GM18873 (cell line): ENCODE results near the gene HOXA1.

Experiments used
- ATAC-seq: cut with Tn5 transposase; IDR thresholded peaks from one replicate; pipeline ENCODE4 v1.9.1; 2021; ENCODE audit warnings: mild to moderate bottlenecking, moderate library complexity, moderate number of reproducible peaks; ENCODE audit not compliant: unreplicated experiment, low FRiP score

Gene HOXA1

DNA sequence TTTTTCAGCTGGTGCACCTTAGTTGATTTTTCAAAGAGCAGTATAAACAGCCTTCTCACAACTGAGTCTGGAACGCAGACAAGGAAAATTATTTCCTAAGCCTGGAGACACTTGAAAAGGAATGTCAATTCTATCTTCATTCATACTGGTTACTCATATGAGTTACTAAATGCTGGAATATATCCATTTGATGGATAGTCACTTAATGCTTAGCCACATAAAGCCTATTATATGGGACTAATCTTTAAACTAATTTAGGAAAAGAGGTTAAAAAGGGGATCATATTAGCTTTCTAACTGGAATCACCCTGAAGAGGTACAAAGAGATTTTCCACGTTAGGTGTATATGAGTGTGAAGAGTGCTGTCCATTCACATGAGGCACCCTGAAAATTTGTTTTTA lies 36.4 kb upstream of the HOXA1 start:
- ATAC-seq = no peak

DNA sequence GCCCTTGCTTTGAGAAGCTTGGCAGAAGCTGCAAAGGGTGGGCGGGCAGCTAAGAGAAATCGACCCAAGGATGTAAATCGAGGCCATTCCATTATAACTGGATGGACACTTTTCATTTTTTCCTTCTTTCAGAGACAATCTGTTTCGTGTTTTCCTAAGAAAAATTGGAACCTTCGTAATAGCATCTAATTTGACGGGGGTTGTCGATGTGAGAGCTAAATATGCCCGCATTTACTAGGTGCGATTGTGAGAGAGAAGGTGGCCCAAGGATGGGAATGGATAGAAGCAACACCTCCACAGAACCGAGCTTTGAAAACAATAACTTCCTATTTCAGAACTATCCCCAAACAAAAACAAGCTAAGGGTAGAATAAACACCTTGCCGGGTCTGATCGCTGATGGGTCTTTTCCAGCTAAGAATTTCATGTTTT lies 35.6 kb upstream of the HOXA1 start:
- ATAC-seq = no peak

DNA sequence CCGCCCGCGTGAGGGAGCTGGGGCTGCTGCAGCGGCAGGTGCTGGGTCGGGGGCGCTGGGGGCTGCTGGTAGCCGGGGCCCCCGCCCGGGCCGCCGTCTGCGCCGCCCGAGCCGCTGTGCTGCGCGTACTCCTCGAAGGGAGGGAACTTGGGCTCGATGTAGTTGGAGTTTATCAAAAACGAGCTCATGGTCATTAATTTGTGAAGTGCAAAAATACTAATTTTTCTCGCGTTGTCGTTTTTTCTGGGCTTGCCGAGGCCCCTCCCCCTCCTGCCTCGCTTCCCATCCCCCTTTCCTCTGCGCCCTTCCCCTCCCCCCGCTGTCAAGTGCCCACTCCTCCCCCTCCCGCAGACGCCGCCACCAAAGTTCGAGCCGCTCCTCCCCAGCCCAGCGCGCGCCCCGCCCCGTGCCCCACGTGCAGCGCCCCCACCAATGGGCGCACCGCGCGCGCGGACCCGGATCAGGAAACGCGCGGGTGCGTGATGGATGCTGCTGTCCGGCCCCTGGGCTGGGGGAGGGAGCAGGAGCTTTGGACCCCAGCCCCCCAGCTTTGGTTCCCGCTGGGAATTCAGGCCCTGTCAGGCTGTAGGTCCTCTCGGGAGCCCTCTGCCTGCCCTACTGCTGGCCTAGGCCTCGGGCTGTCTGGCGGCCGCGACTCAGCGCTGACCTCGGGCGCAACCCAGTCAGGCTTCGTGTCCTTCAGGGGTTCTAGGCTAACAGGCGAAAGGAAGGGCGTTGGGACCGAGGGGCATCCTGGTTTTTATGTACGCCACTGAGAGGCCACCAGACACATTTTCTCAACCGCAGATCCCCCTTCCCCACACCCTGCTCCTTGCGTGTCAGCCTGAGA lies 35.0 kb upstream of the HOXA1 start, which contains the start of gene HOXA4:
HOXA4 (minus strand) TSS at position 218 of the 850 bp plus-strand sequence; CDS start at position 194, 24 bp downstream.
- no peak for ATAC-seq

DNA sequence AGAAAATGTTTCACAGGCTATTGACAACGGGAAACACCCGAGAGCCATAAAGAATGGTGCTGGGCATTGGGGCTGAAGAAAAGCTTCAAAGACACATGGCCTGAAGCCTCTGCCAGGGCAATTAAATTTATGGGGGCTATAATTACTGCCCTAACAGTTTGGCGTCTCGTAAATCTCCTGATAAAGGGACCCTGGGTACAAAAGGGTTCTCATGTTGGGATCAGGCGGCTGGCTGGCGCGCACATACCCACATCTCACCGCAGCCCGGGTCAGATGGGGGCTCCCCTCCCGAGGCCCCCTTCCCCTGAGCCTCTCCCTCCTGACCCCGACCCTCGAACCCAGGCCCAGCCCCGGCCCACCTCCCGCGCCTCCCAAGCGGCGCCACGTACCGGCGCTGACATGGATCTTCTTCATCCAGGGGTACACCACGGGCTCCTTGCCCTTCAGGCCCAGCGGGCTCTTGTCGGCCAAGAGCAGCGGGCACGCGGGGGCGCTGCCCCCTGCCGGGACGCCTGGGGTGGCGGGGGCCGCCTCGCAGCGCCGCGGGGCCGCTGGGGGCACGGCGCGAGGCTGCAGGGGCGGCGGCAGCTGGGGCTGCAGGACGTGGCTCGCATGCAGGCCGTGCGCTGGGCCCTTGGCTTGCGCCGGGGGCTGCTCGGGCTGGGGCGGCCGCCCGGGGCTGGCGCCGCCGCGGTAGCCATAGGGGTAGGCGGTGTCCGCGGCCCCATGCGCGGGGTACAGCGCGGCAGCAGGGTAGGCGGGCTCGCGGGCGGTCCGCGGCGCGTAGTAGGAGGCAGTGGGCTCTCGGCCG lies 34.1 kb upstream of the HOXA1 start:
- ATAC-seq = no peak

DNA sequence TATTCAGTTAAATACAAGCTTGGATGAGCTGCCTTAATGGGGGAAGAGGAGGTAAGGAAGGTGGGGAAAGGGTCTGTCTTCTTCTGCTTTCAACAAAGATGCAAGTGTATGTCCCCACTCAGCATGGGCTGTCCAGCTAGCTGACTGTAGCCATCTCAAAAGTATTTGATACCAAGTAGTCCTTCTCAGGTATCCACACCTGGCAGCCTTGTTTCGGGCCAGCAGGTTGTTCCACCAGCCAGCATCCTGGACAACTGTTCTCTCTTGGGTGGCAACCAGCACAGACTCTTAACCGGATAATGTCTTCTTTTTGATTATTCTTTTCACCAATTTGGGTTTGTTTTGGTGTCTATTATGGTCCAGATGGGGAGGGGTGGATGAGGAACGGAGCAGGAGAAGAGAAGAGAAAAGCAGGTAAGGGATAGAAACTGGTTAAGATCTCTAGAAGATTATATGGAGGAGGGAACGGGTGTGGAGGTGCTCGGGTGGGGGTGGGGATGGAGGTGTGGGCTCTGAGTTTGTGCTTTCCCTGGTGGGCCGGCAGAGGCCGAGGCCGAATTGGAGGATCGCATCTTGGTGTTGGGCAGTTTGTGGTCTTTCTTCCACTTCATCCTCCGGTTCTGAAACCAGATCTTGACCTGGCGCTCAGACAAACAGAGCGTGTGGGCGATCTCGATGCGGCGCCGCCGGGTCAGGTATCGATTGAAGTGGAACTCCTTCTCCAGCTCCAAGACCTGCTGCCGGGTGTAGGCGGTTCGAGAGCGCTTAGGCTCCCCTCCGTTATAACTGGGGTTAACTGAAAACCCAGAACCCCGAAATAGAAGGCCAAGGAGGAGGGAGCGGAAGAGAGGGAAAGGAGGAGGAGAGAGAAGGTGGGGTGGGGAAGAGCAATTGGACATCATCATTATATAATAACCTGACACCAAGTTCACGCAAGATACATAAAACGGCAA lies 33.3 kb upstream of the HOXA1 start:
- no peak for ATAC-seq

DNA sequence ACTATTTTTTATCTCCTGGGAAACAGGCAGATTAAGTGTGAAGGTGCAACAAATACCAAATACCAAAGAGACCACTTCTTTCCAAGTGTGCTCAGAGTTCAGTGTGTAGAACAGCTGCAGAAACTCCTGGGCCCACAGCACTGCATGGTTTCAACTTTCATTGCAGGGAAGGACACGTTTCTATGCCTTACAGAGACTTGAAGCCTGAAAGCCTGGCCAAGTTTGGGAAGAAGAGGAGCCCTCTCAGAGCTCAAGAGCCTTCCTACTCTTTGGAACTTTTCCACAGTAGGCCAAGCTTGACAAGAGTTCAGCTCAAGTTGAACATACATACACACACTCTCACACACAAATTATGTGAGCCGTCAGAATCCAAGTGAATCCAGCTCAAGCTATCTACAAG lies 32.2 kb upstream of the HOXA1 start:
- no peak for ATAC-seq

DNA sequence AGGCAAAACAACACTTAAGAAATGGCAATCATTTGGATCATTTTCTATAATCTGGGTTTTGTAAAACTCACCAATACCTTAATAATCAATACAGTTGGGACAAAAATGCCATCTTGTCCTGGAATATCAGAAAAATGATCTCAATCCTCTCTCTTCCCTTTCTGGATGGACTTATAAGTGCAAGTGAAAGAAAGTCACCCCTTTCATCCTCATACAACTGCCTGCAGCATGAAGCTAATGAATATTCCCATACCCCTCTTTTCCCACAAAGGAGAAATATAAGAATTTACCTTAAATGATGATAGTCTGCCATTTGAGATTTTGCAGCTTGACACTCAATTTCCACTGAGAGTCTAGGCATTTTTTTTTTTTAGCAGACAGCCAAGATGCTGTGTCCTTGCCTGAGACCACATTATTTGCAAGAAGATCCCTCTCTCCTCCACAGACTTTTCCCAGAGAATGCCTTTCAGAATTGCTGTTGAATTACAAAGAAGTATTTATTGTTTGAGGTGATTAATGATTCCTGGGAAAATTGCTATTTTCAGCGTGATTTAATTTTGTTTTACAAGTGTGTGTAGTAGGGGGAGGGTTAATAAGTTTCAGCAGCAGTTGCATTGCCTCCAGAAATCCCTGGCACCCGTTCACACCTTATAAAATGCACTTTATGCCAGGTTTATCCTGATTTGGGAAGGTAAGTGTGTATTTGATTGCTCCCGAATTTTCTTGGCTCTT lies 31.0 kb upstream of the HOXA1 start:
- no peak for ATAC-seq

DNA sequence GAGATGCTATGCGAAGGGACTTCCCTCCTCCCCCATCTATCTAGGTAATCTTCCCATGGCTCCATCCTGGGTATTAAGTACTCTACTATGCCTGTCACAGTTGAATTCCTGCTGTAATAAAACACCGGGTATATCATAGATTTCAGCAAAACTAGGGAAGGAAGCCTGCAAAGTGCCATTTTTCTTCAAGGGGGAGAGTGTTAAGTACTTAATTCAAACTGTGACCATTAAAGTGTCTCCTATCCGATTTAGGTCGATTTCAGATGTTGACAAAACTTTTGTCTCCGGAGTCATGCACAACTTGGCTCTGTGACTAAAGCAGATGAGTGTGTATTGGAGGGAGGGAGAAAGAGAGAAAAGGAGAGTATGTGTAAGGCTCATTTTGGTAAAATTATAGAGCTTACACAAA lies 30.2 kb upstream of the HOXA1 start:
- ATAC-seq = no peak

DNA sequence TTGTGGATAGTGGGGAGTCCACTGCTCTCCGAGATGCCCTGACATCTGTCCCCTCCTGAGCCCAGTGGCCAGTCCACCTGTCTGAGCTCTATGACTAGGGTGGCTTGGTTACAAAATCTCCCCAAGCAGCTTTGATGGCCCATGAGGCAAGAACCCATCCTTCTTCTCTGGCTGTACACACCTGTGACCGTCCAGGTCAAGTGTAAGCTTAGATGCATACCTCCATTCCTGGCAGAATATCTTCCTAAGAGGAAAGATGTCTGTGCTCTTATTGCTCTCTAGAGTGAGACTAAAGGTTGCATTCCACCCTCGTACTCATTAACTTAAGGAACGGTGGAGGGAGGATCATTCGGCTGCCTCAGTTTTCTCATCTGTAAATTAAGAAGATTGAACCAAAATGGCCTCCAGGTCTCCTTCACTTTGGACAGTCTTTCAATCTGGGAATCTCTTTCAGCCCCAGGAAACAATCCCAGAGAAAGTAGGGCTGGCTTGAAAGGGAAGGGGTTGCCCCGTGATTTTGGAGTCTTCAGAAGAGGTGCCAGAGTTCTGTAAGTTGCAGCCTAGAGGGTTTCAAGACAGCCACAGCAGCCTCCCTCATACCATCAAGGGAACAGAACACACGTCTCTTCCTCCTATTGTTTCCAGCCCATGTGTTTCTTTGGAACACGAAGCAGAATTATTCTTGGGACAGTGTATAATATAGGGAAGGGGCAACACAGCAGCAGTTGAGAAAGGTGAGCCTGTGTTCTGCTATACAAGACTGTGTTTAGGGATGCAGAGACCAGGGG lies 29.3 kb upstream of the HOXA1 start:
- no peak for ATAC-seq

DNA sequence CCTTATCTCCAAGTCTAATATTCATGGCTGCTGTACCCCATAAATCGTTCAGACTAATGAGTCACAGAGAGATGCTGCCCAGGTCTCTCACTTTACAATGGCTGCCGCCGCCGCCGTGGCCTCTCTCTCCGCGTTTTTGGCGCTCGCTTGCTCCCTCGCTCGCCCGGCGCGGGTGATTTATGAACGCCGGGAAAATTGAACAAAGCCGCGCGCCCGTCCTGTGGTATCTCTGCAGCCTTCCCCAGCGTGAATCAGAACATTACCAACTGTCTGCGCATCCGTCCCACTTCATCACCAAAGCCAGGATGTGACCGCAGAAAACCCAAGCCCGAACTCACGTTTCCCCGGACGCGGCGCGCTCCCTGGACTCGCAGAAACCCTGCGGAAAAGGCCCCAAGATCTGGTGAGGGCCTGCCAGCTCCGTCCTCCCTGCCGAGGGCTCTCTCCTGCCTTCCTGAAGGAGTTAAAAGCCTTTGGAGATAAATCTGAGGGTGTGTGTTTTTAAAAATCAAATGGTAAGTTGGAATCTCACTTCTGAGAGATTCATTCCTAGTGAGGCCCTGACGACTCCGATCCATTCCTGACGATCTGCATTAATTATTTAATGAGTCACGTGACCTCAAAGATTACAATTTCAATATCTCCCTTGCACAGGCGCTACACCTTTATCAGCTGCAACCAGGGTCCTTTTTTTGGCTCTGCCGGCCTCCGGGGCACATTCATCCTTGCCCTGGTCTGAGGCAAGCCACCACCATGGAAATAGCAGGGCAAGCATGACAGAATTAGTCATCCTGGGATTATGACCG lies 28.5 kb upstream of the HOXA1 start:
- no peak for ATAC-seq

DNA sequence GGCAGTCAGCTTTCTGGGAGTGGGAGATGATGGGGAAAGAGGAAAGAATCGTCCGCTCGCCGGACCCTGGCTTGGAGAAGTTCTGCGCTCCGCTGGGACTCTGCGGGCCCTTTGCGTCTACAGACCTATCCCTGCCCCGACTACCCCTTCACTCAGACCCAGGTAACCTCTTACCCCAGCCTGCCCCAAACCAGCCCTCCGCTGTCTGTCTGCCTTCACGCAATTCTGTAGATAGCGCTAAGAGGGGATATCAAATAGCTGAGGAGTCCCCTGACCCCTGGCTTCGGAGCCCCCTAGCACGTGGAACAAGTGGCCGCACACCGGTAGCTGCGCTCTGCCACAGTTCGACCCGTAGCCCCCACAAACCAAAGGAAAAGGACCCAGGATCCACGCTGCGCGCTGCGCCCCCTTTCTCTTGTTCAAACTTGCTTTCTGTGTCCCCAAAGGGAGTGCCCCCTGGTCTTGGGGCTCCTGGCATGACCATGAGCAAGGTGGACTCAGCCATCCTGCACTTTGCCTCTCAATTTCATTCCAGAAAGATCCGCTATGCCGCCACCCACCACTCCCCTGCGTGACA lies 27.8 kb upstream of the HOXA1 start:
- ATAC-seq = no peak

DNA sequence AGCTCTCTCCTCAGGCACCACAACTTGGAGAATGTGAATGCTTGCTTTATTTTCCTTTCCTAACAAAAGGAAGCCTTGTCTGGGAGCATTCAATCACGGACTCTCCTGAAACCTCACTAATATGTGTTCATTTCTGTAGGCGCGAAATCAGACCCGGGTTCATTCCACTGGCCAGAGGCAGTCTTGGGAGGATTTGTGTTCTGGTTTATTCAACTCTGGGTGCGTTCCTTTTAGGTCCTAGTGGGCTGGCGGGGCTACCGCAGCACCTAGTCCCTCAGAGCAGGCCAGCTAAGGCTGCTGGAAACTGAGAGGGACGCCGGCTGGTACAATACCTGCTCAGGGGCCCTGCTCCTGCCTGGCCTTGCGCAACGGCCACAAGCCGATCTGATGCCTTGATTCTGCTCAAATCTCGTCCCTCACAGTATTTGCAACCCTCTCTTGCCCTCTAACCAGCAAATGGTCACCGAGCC lies 27.2 kb upstream of the HOXA1 start:
- no peak for ATAC-seq

DNA sequence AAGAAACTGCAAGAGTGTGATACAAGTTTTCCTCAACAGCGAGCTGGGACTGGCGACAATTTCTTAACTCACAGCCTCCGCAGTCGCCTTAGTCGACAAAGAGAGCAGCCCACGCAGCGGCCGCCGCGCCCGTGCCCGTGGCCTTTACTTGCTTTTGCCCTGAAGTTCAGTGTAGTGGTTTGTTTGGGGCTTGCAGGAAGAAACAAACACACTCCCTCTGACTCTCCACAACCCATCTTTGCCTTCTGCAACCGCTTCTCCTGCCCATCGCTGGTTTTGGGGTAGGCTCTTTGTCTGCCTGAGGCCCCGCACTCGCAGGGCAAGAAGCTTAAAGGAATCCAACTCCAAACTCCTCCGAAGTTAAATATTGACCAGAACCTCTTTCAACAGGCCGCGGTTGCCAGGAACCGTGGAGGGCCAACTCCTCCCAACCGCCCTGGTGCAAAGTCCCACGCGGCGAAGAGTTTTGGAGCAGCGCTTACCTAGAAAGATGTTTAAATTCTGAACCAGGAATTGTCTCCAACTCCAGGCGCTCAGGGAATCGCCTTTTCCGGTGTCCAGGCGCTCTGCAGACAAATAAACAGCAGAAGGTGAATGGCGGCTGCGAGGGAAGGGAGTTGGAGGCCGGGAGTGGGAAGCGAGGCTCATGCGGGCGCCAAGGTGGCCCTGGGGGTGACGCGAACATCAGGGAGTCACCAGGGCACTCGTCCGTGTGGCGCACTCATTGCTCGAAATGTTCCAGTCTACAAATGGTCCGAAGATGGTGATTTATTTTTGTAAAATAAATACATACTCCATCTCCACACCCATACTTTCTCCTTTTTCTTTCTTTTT lies 26.5 kb upstream of the HOXA1 start:
- no peak for ATAC-seq

DNA sequence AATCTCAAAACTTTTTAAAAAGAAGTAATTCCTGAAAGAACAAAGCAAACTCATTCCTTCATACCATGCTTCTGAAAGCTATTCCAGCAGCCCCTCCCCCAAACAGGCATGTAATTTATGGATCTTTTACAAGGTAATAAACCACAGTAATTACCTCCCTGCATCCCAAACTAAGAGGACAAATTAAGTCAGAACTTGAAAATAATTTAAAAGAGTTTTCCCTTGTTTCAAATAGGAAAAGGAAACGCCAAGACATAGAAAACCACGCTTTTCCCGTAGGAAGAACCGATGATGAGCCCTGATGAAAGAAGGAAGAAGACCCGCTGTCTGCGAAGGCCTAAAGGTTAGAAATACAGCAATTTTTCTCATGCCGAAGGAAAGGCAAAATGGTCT lies 25.9 kb upstream of the HOXA1 start:
- ATAC-seq = no peak

DNA sequence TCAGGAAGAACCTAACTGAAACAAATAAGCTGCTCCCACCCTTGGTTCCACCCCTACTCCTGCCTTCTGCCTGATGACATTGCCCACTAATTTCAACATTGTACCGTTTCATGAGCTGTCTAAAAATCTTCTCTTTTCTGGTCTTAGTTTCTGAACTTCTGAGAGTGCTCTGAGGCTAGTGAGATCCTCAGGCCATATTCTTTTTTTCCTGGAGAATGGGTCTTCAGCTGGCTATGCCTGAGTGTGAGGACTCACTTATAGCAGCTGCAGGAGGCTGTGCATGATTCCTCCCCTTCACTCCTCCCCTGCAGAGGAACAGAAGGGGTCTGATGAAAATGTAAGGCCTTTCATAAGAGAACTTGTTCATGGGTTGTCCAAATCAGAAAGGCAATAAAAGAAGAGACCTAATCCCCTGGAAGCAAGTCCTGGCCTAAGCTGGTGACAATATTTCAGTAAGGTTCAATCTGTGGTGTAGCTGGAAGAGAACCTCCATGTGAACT lies 23.7 kb upstream of the HOXA1 start:
- no peak for ATAC-seq

DNA sequence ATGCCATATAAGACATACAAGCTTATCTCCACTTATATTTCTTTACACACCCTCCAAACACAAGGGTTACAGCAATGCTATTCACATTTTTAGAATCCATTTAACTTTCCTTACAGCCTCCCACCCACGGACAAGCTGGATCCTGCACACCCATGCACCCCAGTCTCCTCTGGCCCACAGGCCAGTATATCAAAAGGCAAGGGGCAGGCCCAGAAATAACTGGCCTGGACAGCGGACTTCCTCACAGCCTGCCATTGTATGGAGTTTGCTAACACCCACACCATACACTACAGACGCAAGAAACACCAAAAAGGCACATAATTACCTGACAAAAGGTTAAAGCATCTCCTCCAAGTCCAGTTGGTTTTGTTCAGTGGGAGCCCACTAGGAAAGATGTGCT lies 22.8 kb upstream of the HOXA1 start:
- ATAC-seq = no peak
